Stimulated activated CD8-positive, alpha-beta memory T cell treated with anti-CD3 and anti-CD28 coated beads, Interleukin-12 subunit alpha, Interleukin-12 subunit beta, amount 100 ng/mL, for 4 hours (primary cell): ENCODE data around the gene RNF141.

Experiments used
- DNase-seq: peaks from one replicate; pipeline ENCODE4 v3.0.0-alpha.2; 2020; ENCODE audit warnings: low read depth

Gene RNF141

DNA sequence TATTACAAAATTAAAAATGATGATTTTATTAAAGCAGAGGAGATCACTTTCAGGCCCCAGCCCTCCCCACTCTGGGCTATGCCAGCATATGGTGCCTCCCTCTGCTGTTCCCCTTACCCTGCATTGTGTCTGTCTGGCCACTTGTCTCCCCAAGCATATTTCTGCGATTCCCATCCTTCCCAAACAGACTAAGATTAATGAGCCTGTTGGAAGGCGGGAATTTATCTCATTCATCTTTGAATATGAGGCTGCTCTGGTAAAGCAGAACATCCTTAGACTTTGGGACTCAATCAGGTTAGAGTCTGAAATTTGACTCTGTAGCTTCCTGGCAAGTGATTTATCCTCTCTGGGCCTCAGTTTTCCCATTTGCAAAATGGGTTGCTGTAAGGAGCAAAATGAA, 60.2 kb downstream of the RNF141 start:
- no peak for DNase-seq

GRCh38 chr11:10480026-10480425, 61.0 kb downstream of the RNF141 start:
- DNase-seq: no peak

DNA sequence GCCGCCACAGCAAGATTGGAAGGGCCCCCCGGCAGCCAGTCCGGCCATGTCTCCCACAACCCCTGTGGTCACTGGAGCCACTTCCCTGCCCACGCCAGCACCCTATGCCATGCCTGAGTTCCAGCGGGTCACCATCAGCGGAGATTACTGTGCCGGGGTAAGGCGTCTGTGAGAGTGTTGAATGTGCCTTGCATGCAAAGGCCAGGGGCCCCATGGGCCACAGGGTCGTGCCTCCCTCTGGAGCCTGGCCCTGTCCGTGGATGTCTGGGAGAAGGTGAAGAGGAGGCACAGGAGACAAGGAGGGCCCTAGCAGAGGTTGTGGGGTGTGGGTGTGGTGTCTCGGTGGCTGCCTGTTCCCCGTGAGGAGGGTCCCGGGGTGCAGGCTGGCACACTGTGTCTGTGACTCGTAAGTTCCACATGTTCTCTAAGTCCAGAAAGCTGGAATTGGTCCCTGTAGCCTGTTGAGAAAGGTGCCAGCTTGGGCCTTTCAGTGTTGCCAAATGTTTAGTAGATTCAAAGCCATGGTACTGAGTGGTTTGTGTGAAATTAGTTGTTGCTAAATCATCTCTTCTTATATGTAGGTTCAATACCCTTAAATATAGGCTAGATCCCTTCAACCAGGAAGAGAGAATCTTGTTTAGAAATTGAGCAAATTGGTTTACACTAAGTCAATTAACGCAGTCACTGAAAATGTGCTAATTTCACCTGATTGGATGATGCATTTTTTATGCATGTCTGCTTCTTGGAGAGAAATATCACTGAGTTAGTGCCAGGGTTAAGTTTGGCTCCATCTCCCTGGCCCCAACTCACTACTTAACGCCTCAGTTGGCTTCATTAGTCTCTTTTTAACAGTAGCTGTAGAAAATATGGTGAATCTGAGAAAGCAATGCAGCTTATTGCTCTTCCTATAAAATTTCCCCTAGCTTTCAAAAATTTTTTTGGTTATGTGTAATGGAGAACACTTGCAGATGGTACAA, 62.1 kb downstream of the RNF141 start:
- no peak for DNase-seq

DNA sequence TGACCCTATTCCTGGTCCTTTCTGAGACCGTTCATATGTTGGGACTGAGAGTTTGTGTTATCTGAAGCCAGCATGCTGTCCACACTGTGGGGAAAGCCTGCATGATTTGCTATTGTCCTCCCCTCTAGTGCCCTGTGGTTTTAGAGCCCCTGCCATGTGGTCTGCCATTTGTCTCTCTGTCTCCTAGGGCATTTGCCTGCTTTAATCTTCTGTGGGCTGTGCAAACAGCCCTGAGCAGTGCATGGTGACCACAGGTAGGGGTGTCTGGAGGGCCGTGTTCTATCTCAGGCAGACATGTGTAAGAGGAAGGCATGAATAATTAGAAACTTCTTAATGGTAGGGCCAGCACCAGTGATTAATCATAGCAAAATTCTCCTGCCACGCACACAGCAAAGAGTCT, 62.9 kb downstream of the RNF141 start:
- DNase-seq: no peak

GRCh38 chr11:10477690-10478046, 63.3 kb downstream of the RNF141 start:
- no peak for DNase-seq

- DNase-seq: no peak
Observed at GRCh38 chr11:10476927-10477689, 63.9 kb downstream of the RNF141 start.

DNA sequence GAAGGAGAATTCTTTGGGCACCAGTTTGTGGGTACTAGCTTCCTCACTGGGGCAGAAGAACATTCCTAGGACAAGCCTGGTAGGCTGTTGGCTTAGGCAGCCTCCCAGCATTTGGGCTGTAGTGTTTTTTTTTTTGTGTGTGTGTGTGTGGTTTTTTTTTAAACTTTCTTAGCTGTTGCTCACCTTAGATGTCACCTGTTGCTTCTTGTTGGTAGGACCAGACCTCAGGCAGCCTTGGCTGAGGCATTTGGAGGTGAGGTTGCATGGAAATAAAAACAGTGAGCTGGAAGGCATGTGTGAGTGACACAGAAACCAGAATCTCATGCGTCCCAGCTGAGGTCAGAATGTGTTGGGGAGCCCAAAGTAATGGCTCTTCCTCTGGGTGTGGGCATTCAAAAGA, 64.6 kb downstream of the RNF141 start:
- DNase-seq: no peak

DNA sequence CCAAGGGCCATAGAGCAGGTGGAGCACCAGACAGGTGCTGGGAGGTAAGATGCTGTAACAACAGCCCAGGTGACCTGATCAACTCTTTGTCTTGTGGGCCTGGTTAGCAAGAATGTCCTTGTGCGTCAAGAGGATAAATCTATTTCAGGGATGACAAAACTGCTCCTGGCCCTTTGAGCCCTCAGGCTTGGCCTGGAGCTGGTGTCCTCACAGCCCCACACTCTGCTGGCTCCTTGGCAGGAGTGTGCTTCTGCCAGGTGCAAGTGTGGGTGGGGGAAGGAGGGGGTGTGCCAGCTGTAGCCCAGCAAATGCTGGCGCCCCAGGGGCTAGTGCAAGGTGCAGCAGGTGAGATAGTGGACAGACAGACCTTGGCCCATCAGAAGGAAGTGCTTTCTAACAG, 66.4 kb downstream of the RNF141 start:
- DNase-seq: no peak

GRCh38 chr11:10473371-10473770, 67.6 kb downstream of the RNF141 start:
- DNase-seq: no peak

GRCh38 chr11:10462746-10463300, 78.2 kb downstream of the RNF141 start:
- DNase-seq: no peak
